CD4-positive, alpha-beta T cell treated with Interferon gamma for 1 hour (primary cell): ENCODE measurements around the gene TRAPPC14.

Source experiments
- DNase-seq: peaks from one replicate; pipeline ENCODE4 v3.0.0-alpha.2; 2020

The TRAPPC14 gene

GRCh38 chr7:100124301-100125230 is 34.0 kb downstream of the TRAPPC14 start:
- no peak for DNase-seq

GRCh38 chr7:100122568-100122967 is 36.0 kb downstream of the TRAPPC14 start:
- no peak for DNase-seq

GRCh38 chr7:100122067-100122466 is 36.5 kb downstream of the TRAPPC14 start:
- DNase-seq = no peak

GRCh38 chr7:100120733-100121036 is 37.8 kb downstream of the TRAPPC14 start:
- DNase-seq = no peak

- DNase-seq = peak; percentile 58
Measured at GRCh38 chr7:100119970-100120732, 38.4 kb downstream of the TRAPPC14 start.

GRCh38 chr7:100119072-100119969 is 39.2 kb downstream of the TRAPPC14 start, which contains the start of the genes CNPY4 and TAF6:
TSS of gene CNPY4 (plus strand) at chr7:100119634. CDS start at chr7:100119745, 111 bp downstream.
TSS of gene TAF6 (minus strand) at chr7:100119358. CDS start at chr7:100114209, 5,149 bp downstream.
- peak; percentile 93 for DNase-seq

GRCh38 chr7:100118388-100119071 is 40.0 kb downstream of the TRAPPC14 start:
- no peak for DNase-seq

- no peak for DNase-seq
Measured at GRCh38 chr7:100115026-100115425, 43.5 kb downstream of the TRAPPC14 start.

GRCh38 chr7:100111914-100112313 is 46.6 kb downstream of the TRAPPC14 start:
- no peak for DNase-seq

GRCh38 chr7:100111156-100111555 is 47.4 kb downstream of the TRAPPC14 start:
- DNase-seq = no peak

- DNase-seq = no peak
Measured at GRCh38 chr7:100109521-100110163, 48.9 kb downstream of the TRAPPC14 start.

- DNase-seq = no peak
Measured at GRCh38 chr7:100107890-100108289, 50.6 kb downstream of the TRAPPC14 start.

GRCh38 chr7:100107125-100107737 is 51.3 kb downstream of the TRAPPC14 start:
- no peak for DNase-seq

- DNase-seq = no peak
Measured at GRCh38 chr7:100106633-100107032, 51.9 kb downstream of the TRAPPC14 start.

- DNase-seq = no peak
Measured at GRCh38 chr7:100105534-100105933, 53.0 kb downstream of the TRAPPC14 start.
